ENCODE data around the gene GLRA3.

GLRA3 gene

DNA sequence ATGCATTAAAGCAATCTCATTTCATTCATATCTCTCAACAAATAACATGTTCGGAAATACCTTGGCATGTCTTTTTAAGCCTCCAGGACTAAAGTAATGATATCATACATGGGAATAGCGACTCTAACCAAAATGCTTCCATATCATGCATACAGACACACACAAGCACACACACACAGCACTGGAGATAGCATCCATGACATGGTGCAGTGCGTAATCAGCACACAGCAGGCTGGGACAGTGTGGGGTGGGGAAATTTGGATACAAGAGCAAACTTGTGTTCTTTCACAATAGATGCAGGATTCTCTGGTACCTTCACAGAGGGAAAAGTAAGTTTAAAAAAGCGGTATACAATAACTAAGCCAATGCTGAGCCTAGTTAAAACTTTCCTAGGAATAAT, 174.4 kb downstream of the GLRA3 start:
- TF ChIP-seq, protein P1, sequence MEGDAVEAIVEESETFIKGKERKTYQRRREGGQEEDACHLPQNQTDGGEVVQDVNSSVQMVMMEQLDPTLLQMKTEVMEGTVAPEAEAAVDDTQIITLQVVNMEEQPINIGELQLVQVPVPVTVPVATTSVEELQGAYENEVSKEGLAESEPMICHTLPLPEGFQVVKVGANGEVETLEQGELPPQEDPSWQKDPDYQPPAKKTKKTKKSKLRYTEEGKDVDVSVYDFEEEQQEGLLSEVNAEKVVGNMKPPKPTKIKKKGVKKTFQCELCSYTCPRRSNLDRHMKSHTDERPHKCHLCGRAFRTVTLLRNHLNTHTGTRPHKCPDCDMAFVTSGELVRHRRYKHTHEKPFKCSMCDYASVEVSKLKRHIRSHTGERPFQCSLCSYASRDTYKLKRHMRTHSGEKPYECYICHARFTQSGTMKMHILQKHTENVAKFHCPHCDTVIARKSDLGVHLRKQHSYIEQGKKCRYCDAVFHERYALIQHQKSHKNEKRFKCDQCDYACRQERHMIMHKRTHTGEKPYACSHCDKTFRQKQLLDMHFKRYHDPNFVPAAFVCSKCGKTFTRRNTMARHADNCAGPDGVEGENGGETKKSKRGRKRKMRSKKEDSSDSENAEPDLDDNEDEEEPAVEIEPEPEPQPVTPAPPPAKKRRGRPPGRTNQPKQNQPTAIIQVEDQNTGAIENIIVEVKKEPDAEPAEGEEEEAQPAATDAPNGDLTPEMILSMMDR (IDR thresholded peaks at IDR 0.05; ENCODE audit: low read depth, low read length), result no peak
- H3K9me3 ChIP-seq (ENCODE audit: severe bottlenecking), result no peaks in the 10 kb centered on the region
- no peaks in the 10 kb centered on the region for H3K27me3 ChIP-seq (ENCODE audit: insufficient read depth, low read depth, severe bottlenecking)
- H3K4me3 ChIP-seq (ENCODE audit: low read depth, low read length), result no peak overlapping the region
- no peak for DNase-seq
- H3K27ac ChIP-seq, result no peak overlapping the region
- no peaks in the 10 kb centered on the region for H3K36me3 ChIP-seq

DNA sequence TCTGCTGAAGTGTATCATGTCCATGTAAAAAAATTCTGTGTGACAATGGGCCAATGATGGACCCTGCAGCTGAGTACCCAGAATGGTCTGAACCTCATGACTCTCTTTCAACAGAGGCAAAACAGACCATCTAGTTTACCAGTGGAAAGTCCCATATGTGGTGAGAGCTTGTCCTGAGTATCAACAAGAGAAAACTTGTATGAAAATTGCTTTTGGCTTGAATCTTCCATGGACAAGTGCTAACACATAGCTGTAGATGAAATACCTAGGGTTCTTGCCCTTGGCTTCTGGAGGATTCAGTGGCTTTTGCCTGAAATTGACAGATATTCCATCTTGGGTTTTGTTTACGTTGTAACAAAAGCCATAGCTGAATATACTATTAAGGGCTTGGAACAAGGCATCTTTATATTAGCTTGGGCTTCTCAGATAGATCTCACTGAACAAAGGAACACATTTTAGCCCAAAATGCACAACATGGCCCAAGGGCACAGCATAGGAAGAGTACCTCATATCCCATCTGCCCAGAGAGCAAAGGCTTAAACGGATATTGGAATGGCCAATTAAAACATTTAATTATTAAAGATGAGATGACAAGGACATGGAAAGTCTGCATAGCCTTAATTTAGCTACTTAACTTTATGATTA, 178.2 kb downstream of the GLRA3 start:
- TF ChIP-seq, protein P1 (IDR thresholded peaks at IDR 0.05; ENCODE audit: low read depth, low read length), result no peak
- Histone ChIP-seq H3K27ac (no peak overlapping the region), H3K4me3 (ENCODE audit: low read depth, low read length) (no peak overlapping the region), H3K36me3 (no peaks in the 10 kb centered on the region), H3K9me3 (ENCODE audit: severe bottlenecking) (no peaks in the 10 kb centered on the region), H3K27me3 (ENCODE audit: insufficient read depth, low read depth, severe bottlenecking) (no peaks in the 10 kb centered on the region)
- no peak for DNase-seq

DNA sequence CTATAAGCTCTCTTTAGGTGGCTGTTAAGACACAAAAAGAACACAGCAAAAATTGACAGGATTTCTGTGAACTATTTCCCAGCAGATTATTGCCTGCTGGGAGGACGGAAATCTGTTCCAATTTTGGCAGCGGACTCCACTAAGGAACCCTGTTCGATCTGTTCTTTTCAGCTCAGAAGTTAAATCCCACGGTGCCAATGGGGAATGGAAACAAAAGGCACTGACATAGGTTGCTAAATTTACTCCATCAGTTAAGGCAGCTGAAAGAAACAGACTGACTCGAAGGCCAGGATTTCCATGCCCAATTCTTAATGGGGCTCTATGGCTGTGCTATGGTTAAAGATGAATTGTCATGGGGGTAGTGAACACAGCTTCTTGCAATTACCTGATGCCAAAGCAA, 180.2 kb downstream of the GLRA3 start:
- H3K27me3 ChIP-seq (ENCODE audit: insufficient read depth, low read depth, severe bottlenecking), result no peaks in the 10 kb centered on the region
- no peak overlapping the region for H3K4me3 ChIP-seq (ENCODE audit: low read depth, low read length)
- DNase-seq, result no peak
- no peak overlapping the region for H3K27ac ChIP-seq
- TF ChIP-seq, protein P1 (IDR thresholded peaks at IDR 0.05; ENCODE audit: low read depth, low read length), result no peak
- H3K36me3 ChIP-seq, result no peaks in the 10 kb centered on the region
- no peaks in the 10 kb centered on the region for H3K9me3 ChIP-seq (ENCODE audit: severe bottlenecking)

DNA sequence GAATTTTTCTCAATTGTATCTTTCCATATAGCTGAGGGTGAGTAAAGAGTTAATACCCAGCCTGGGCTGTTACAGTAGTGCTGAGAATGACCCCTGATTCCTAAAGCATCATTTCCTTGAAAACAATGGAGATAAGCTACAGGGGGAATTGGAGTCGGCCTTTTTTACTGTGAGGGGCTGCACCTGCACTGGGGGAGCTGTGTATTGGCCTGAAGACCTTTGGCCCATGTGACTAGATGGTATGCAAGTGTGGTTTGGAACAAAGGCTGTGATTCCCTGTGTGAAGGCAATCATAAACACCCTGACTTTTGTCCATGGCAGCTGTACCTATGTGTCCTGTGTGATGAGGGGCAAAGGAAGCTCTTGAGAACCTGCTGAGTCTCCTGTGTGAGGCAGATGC, 182.7 kb downstream of the GLRA3 start:
- H3K27ac ChIP-seq, result no peak overlapping the region
- TF ChIP-seq, protein P1 (IDR thresholded peaks at IDR 0.05; ENCODE audit: low read depth, low read length), result no peak

DNA sequence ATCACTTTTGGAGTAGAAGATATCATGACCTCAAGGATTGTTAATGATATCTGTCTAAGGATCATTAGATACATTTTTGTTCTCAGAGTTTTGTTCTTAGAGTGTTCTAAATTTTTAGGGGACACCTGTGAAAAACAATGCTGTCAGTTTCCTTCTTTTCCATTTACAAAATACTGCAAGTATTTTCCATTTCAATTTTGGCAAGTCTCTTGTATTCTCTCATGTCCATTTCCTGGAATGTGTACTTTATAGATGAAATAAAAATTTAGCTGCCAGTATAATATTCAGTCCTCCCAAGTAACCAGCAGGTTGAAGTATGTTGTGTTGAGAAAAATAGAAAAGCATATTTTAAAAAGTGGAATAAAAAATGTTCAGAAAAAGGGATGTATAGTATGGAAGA, 188.9 kb downstream of the GLRA3 start:
- no peak for DNase-seq
- H3K27me3 ChIP-seq (ENCODE audit: insufficient read depth, low read depth, severe bottlenecking), result no peaks in the 10 kb centered on the region
- no peak overlapping the region for H3K27ac ChIP-seq

More for the DNA sequence above, 182.7 kb downstream of the GLRA3 start:
- DNase-seq, result no peak
- H3K27me3 ChIP-seq (ENCODE audit: insufficient read depth, low read depth, severe bottlenecking), result no peaks in the 10 kb centered on the region
- H3K36me3 ChIP-seq, result no peaks in the 10 kb centered on the region
- H3K4me3 ChIP-seq (ENCODE audit: low read depth, low read length), result no peak overlapping the region
- H3K9me3 ChIP-seq (ENCODE audit: severe bottlenecking), result no peaks in the 10 kb centered on the region

More for the DNA sequence above, 188.9 kb downstream of the GLRA3 start:
- TF ChIP-seq, protein P1 (IDR thresholded peaks at IDR 0.05; ENCODE audit: low read depth, low read length), result no peak
- H3K4me3 ChIP-seq (ENCODE audit: low read depth, low read length), result no peak overlapping the region
- no peaks in the 10 kb centered on the region for H3K36me3 ChIP-seq
- H3K9me3 ChIP-seq (ENCODE audit: severe bottlenecking), result no peaks in the 10 kb centered on the region

Measured in WERI-Rb-1 (cell line).